HEK293 (cell line): ENCODE data around the gene SEMA4C.
A peak's percentile ranks its signal among the peaks of the same experiment; 100 is the strongest.

Source experiments
- GLIS1 ChIP-seq: fragments of 450-650 bp; formaldehyde crosslinking; IDR thresholded peaks from 2 replicates; pipeline ENCODE4 v1.5.1; 2016; ENCODE audit warnings: missing biosample characterization, missing genetic modification characterization
- KLF9 ChIP-seq: fragments of 450-650 bp; formaldehyde crosslinking; IDR thresholded peaks from 2 replicates; pipeline ENCODE4 v1.5.1; 2016; ENCODE audit warnings: missing biosample characterization, missing genetic modification characterization, low read depth
- TCF7L2 ChIP-seq: IDR thresholded peaks from 2 replicates; pipeline ENCODE4 v1.6.1; 2011; ENCODE audit warnings: low read depth, mild to moderate bottlenecking, inconsistent platforms, low read length, moderate library complexity, borderline replicate concordance
- ZNF112 ChIP-seq: fragments of 450-650 bp; formaldehyde crosslinking; IDR thresholded peaks from 2 replicates; pipeline ENCODE4 v1.5.0; 2017; ENCODE audit warnings: missing biosample characterization, missing genetic modification characterization
- ZNF121 ChIP-seq: fragments of 450-650 bp; formaldehyde crosslinking; IDR thresholded peaks from 2 replicates; pipeline ENCODE4 v1.5.1; 2016; ENCODE audit warnings: missing biosample characterization, missing genetic modification characterization
- ZNF138 ChIP-seq: fragments of 450-650 bp; formaldehyde crosslinking; IDR thresholded peaks from 2 replicates; pipeline ENCODE4 v1.5.1; 2016; ENCODE audit warnings: missing biosample characterization, missing genetic modification characterization, borderline replicate concordance
- ZNF140 ChIP-seq: fragments of 450-650 bp; formaldehyde crosslinking; IDR thresholded peaks from 2 replicates; pipeline ENCODE4 v1.5.1; 2016; ENCODE audit warnings: missing biosample characterization, missing genetic modification characterization
- ZNF157 ChIP-seq: fragments of 450-650 bp; formaldehyde crosslinking; IDR thresholded peaks from 2 replicates; pipeline ENCODE4 v1.5.1; 2016; ENCODE audit warnings: missing biosample characterization, missing genetic modification characterization
- ZNF16 ChIP-seq: fragments of 450-650 bp; formaldehyde crosslinking; IDR thresholded peaks from 2 replicates; pipeline ENCODE4 v1.5.1; 2016; ENCODE audit warnings: low read depth, missing biosample characterization, missing genetic modification characterization
- ZNF221 ChIP-seq: fragments of 450-650 bp; formaldehyde crosslinking; IDR thresholded peaks from 2 replicates; pipeline ENCODE4 v1.5.1; 2017; ENCODE audit warnings: missing biosample characterization, missing genetic modification characterization, borderline replicate concordance
- ZNF223 ChIP-seq: fragments of 450-650 bp; formaldehyde crosslinking; IDR thresholded peaks from 2 replicates; pipeline ENCODE4 v1.5.1; 2016; ENCODE audit warnings: missing biosample characterization, missing genetic modification characterization
- ZNF248 ChIP-seq: fragments of 450-650 bp; formaldehyde crosslinking; IDR thresholded peaks from 2 replicates; pipeline ENCODE4 v1.5.1; 2017; ENCODE audit warnings: missing biosample characterization, missing genetic modification characterization
- ZNF354C ChIP-seq: fragments of 450-650 bp; formaldehyde crosslinking; IDR thresholded peaks from 2 replicates; pipeline ENCODE4 v1.5.1; 2016; ENCODE audit warnings: missing biosample characterization, missing genetic modification characterization, low read depth, borderline replicate concordance
- ZNF449 ChIP-seq: fragments of 450-650 bp; formaldehyde crosslinking; IDR thresholded peaks from 2 replicates; pipeline ENCODE4 v1.5.1; 2017; ENCODE audit warnings: missing biosample characterization, mild to moderate bottlenecking, missing genetic modification characterization, moderate library complexity
- ZNF48 ChIP-seq: fragments of 450-650 bp; formaldehyde crosslinking; IDR thresholded peaks from 2 replicates; pipeline ENCODE4 v1.5.1; 2016; ENCODE audit warnings: missing biosample characterization, missing genetic modification characterization
- ZNF510 ChIP-seq: fragments of 450-650 bp; formaldehyde crosslinking; IDR thresholded peaks from 2 replicates; pipeline ENCODE4 v1.5.1; 2018; ENCODE audit warnings: mild to moderate bottlenecking, missing genetic modification characterization, missing biosample characterization; ENCODE audit not compliant: insufficient replicate concordance
- ZNF518A ChIP-seq: fragments of 450-650 bp; formaldehyde crosslinking; conservative IDR thresholded peaks from 2 replicates; pipeline ENCODE4 v1.5.1; 2016; ENCODE audit warnings: low read depth, missing biosample characterization, missing genetic modification characterization
- ZNF555 ChIP-seq: fragments of 450-650 bp; formaldehyde crosslinking; conservative IDR thresholded peaks from 2 replicates; pipeline ENCODE4 v1.5.1; 2017; ENCODE audit warnings: missing biosample characterization, mild to moderate bottlenecking, missing genetic modification characterization, inconsistent platforms
- ZNF610 ChIP-seq: fragments of 450-650 bp; formaldehyde crosslinking; IDR thresholded peaks from 2 replicates; pipeline ENCODE4 v1.5.1; 2016; ENCODE audit warnings: missing biosample characterization, missing genetic modification characterization, borderline replicate concordance
- ZNF623 ChIP-seq: fragments of 450-650 bp; formaldehyde crosslinking; IDR thresholded peaks from 2 replicates; pipeline ENCODE4 v1.5.1; 2016; ENCODE audit warnings: missing biosample characterization, missing genetic modification characterization
- ZNF645 ChIP-seq: fragments of 450-650 bp; formaldehyde crosslinking; IDR thresholded peaks from 2 replicates; pipeline ENCODE4; 2016; ENCODE audit warnings: missing biosample characterization, missing genetic modification characterization
- ZNF654 ChIP-seq: fragments of 450-650 bp; formaldehyde crosslinking; IDR thresholded peaks from 2 replicates; pipeline ENCODE4 v1.5.1; 2016; ENCODE audit warnings: low read depth, missing biosample characterization, missing genetic modification characterization
- ZNF660 ChIP-seq: fragments of 450-650 bp; IDR thresholded peaks from 2 replicates; pipeline ENCODE4 v1.5.1; 2018; ENCODE audit warnings: missing biosample characterization, mild to moderate bottlenecking, missing genetic modification characterization
- ZNF704 ChIP-seq: fragments of 450-650 bp; formaldehyde crosslinking; IDR thresholded peaks from 2 replicates; pipeline ENCODE4 v1.5.1; 2016; ENCODE audit warnings: missing biosample characterization, missing genetic modification characterization
- ZSCAN23 ChIP-seq: fragments of 450-650 bp; formaldehyde crosslinking; IDR thresholded peaks from 2 replicates; pipeline ENCODE4 v1.5.1; 2016; ENCODE audit warnings: missing biosample characterization, missing genetic modification characterization
- TF ChIP-seq, protein P1 (sequence below): fragments of 450-650 bp; formaldehyde crosslinking; IDR thresholded peaks from 2 replicates; pipeline ENCODE4 v1.5.1; 2016; ENCODE audit warnings: missing biosample characterization, missing genetic modification characterization
- TF ChIP-seq, protein P2 (sequence below): IDR thresholded peaks from 2 replicates; pipeline ENCODE4 v1.6.1; 2011; ENCODE audit warnings: mild to moderate bottlenecking, low read depth, low read length, borderline replicate concordance
- TF ChIP-seq, protein P3 (sequence below): fragments of 450-650 bp; formaldehyde crosslinking; IDR thresholded peaks from 2 replicates; pipeline ENCODE4 v1.5.1; 2016; ENCODE audit warnings: missing biosample characterization, missing genetic modification characterization

SEMA4C gene

DNA sequence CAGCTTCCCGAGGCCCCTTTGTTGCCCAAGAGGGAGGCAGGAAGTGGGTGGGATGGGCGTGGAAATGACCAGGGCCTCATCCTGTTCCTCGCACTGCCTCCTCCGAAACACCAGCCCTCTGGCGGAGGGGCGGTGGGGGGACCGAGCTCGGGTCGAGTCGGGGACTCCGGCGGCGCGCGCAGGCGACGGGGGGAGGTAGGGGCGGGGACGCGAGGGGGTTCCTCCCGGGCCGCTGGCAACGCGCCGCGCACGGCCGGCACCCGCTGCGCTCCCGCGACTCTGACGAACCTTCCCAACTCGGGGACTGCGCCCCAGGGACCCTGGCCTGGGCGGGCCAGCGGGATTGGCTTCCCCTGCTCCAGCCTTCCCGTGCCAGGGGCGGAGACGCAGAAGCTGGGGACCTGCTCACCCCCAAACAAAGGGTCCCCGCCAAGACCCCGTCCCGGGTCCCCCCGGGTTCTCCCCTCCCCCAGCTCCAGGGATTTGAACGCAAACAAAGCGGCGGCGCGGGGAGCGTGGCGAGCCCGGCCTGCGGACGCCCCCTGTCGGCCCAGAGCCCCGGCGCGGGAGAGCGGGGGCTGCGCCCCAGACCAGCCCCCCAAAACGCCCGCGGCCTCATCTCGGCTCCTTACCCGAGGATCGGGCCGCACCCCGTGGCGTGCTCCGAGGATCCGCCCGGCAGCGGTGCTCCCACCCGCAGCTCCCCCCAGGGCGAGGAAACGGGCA, 1.2 kb downstream of the SEMA4C start (continued):
- TF ChIP-seq, protein P1, sequence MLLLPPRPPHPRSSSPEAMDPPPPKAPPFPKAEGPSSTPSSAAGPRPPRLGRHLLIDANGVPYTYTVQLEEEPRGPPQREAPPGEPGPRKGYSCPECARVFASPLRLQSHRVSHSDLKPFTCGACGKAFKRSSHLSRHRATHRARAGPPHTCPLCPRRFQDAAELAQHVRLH (tag by site-specific recombination), result no peak
- TF ChIP-seq ZNF555 (tag by site-specific recombination), result no peak
- TF ChIP-seq KLF9 (tag by site-specific recombination), result peak; percentile 31
- TF ChIP-seq ZNF16 (tag by site-specific recombination), result no peak
- no peak for TF ChIP-seq ZNF645 (tag by site-specific recombination)
- no peak for TF ChIP-seq ZNF660 (tag by site-specific recombination)
- TF ChIP-seq, protein P2, sequence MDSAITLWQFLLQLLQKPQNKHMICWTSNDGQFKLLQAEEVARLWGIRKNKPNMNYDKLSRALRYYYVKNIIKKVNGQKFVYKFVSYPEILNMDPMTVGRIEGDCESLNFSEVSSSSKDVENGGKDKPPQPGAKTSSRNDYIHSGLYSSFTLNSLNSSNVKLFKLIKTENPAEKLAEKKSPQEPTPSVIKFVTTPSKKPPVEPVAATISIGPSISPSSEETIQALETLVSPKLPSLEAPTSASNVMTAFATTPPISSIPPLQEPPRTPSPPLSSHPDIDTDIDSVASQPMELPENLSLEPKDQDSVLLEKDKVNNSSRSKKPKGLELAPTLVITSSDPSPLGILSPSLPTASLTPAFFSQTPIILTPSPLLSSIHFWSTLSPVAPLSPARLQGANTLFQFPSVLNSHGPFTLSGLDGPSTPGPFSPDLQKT, result no peak
- TF ChIP-seq ZNF157 (tag by site-specific recombination), result no peak
- TF ChIP-seq ZNF140 (tag by site-specific recombination), result no peak
- no peak for TF ChIP-seq ZSCAN23
- no peak for TF ChIP-seq ZNF48
- TF ChIP-seq, protein P3, sequence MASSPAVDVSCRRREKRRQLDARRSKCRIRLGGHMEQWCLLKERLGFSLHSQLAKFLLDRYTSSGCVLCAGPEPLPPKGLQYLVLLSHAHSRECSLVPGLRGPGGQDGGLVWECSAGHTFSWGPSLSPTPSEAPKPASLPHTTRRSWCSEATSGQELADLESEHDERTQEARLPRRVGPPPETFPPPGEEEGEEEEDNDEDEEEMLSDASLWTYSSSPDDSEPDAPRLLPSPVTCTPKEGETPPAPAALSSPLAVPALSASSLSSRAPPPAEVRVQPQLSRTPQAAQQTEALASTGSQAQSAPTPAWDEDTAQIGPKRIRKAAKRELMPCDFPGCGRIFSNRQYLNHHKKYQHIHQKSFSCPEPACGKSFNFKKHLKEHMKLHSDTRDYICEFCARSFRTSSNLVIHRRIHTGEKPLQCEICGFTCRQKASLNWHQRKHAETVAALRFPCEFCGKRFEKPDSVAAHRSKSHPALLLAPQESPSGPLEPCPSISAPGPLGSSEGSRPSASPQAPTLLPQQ (tag by site-specific recombination), result no peak
- TF ChIP-seq ZNF623 (tag by site-specific recombination), result no peak
- TF ChIP-seq ZNF449 (tag by site-specific recombination), result no peak
- no peak for TF ChIP-seq ZNF221 (tag by site-specific recombination)
- TF ChIP-seq ZNF223 (tag by site-specific recombination), result no peak
- TF ChIP-seq ZNF510, result no peak
- TF ChIP-seq ZNF112, result no peak
- peak; percentile 16; the same call in 1 of the 2 replicates for TF ChIP-seq GLIS1 (tag by site-specific recombination)
- TF ChIP-seq ZNF704 (tag by site-specific recombination), result no peak
- no peak for TF ChIP-seq ZNF248 (tag by site-specific recombination)
- no peak for TF ChIP-seq ZNF610 (tag by site-specific recombination)
- no peak for TF ChIP-seq ZNF354C (tag by site-specific recombination)
- TF ChIP-seq TCF7L2, result no peak
- TF ChIP-seq ZNF121 (tag by site-specific recombination), result no peak
- no peak for TF ChIP-seq ZNF518A (tag by site-specific recombination)
- TF ChIP-seq ZNF138 (tag by site-specific recombination), result no peak
- no peak for TF ChIP-seq ZNF654
